ENCODE measurements around the gene TRPC1.
"Not testable (repeated sequence)": the region's sequence is repeated elsewhere in the genome, so short reads cannot be mapped to it uniquely, and the experiment has no call there.

The TRPC1 gene

GRCh38 chr3:142726017-142726416 lies 2.2 kb downstream of the TRPC1 start:
- Mint-ChIP-seq H3K27ac (no peak overlapping the region), H3K4me3 (no peak overlapping the region), H3K36me3 (no peaks in the 10 kb centered on the region), H3K9me3 (no peaks in the 10 kb centered on the region), H3K4me1 (no peaks in the 10 kb centered on the region)
- no peak for ATAC-seq
- DNase-seq (ENCODE audit: low spot score in 2 of 2): no peak

GRCh38 chr3:142732066-142732465 lies 8.2 kb downstream of the TRPC1 start:
- ATAC-seq: no peak
- H3K4me1 Mint-ChIP-seq: peaks cover 6% of the 10 kb centered on the region
- no peak overlapping the region for H3K27ac Mint-ChIP-seq
- no peak for DNase-seq (ENCODE audit: low spot score in 2 of 2)
- H3K36me3 Mint-ChIP-seq: no peaks in the 10 kb centered on the region
- no peak overlapping the region for H3K4me3 Mint-ChIP-seq
- H3K9me3 Mint-ChIP-seq: no peaks in the 10 kb centered on the region

GRCh38 chr3:142734834-142735233 lies 11.0 kb downstream of the TRPC1 start:
- H3K36me3 Mint-ChIP-seq: no peaks in the 10 kb centered on the region
- no peak overlapping the region for H3K27ac Mint-ChIP-seq
- no peak for DNase-seq (ENCODE audit: low spot score in 2 of 2)
- no peak for ATAC-seq
- H3K9me3 Mint-ChIP-seq: no peaks in the 10 kb centered on the region
- peaks cover 6% of the 10 kb centered on the region for H3K4me1 Mint-ChIP-seq
- H3K4me3 Mint-ChIP-seq: no peak overlapping the region

- Mint-ChIP-seq H3K4me1 (peaks cover 6% of the 10 kb centered on the region), H3K36me3 (no peaks in the 10 kb centered on the region), H3K4me3 (no peak overlapping the region), H3K9me3 (no peaks in the 10 kb centered on the region), H3K27ac (no peak overlapping the region)
- DNase-seq (ENCODE audit: low spot score in 2 of 2) (no peak), ATAC-seq (no peak)
These were observed 11.6 kb downstream of the TRPC1 start for GRCh38 chr3:142735462-142735861.

- ATAC-seq (no peak), DNase-seq (ENCODE audit: low spot score in 2 of 2) (no peak)
- H3K27ac Mint-ChIP-seq: no peak overlapping the region
- no peak overlapping the region for H3K4me3 Mint-ChIP-seq
- H3K36me3 Mint-ChIP-seq: no peaks in the 10 kb centered on the region
- no peaks in the 10 kb centered on the region for H3K4me1 Mint-ChIP-seq
- no peaks in the 10 kb centered on the region for H3K9me3 Mint-ChIP-seq
These were observed 14.6 kb downstream of the TRPC1 start for GRCh38 chr3:142738396-142738795.

- no peak overlapping the region for H3K4me3 Mint-ChIP-seq
- H3K36me3 Mint-ChIP-seq: no peaks in the 10 kb centered on the region
- H3K9me3 Mint-ChIP-seq: no peaks in the 10 kb centered on the region
- DNase-seq (ENCODE audit: low spot score in 2 of 2): no peak
- ATAC-seq: no peak
- H3K27ac Mint-ChIP-seq: no peak overlapping the region
- H3K4me1 Mint-ChIP-seq: no peaks in the 10 kb centered on the region
These were observed 22.8 kb downstream of the TRPC1 start for GRCh38 chr3:142746646-142747045.

- H3K36me3 Mint-ChIP-seq; ATAC-seq; H3K27ac Mint-ChIP-seq; H3K4me3 Mint-ChIP-seq; H3K4me1 Mint-ChIP-seq; DNase-seq (ENCODE audit: low spot score in 2 of 2); H3K9me3 Mint-ChIP-seq: not testable (repeated sequence)
These were observed 26.7 kb downstream of the TRPC1 start for GRCh38 chr3:142750531-142750930.

- ATAC-seq; DNase-seq (ENCODE audit: low spot score in 2 of 2); H3K27ac Mint-ChIP-seq; H3K36me3 Mint-ChIP-seq; H3K9me3 Mint-ChIP-seq; H3K4me1 Mint-ChIP-seq; H3K4me3 Mint-ChIP-seq: not testable (repeated sequence)
These were observed 28.8 kb downstream of the TRPC1 start for GRCh38 chr3:142752605-142753004.

GRCh38 chr3:142754494-142754893 lies 30.7 kb downstream of the TRPC1 start:
- Mint-ChIP-seq H3K27ac (no peak overlapping the region), H3K4me1 (no peaks in the 10 kb centered on the region), H3K9me3 (no peaks in the 10 kb centered on the region), H3K4me3 (no peak overlapping the region), H3K36me3 (no peaks in the 10 kb centered on the region)
- no peak for ATAC-seq
- no peak for DNase-seq (ENCODE audit: low spot score in 2 of 2)

GRCh38 chr3:142768338-142768737 lies 44.5 kb downstream of the TRPC1 start:
- no peak for ATAC-seq
- Mint-ChIP-seq H3K36me3 (peaks cover 5% of the 10 kb centered on the region), H3K27ac (no peak overlapping the region), H3K4me3 (no peak overlapping the region), H3K9me3 (peaks cover 15% of the 10 kb centered on the region), H3K4me1 (no peaks in the 10 kb centered on the region)
- DNase-seq (ENCODE audit: low spot score in 2 of 2): no peak

GRCh38 chr3:142777927-142778326 lies 54.1 kb downstream of the TRPC1 start:
- no peak for ATAC-seq
- Mint-ChIP-seq H3K36me3 (no peaks in the 10 kb centered on the region), H3K9me3 (peaks cover 3% of the 10 kb centered on the region), H3K4me1 (no peaks in the 10 kb centered on the region), H3K27ac (no peak overlapping the region), H3K4me3 (no peak overlapping the region)
- DNase-seq (ENCODE audit: low spot score in 2 of 2): no peak

GRCh38 chr3:142778541-142778940 lies 54.7 kb downstream of the TRPC1 start:
- Mint-ChIP-seq H3K4me3 (no peak overlapping the region), H3K36me3 (no peaks in the 10 kb centered on the region), H3K9me3 (peaks cover 3% of the 10 kb centered on the region), H3K27ac (no peak overlapping the region), H3K4me1 (no peaks in the 10 kb centered on the region)
- no peak for ATAC-seq
- DNase-seq (ENCODE audit: low spot score in 2 of 2): no peak

- Mint-ChIP-seq H3K4me3 (no peak overlapping the region), H3K27ac (no peak overlapping the region), H3K9me3 (peaks cover 3% of the 10 kb centered on the region), H3K36me3 (no peaks in the 10 kb centered on the region), H3K4me1 (no peaks in the 10 kb centered on the region)
- DNase-seq (ENCODE audit: low spot score in 2 of 2): no peak
- no peak for ATAC-seq
These were observed 55.8 kb downstream of the TRPC1 start for GRCh38 chr3:142779591-142779990.

- Mint-ChIP-seq H3K4me1 (no peaks in the 10 kb centered on the region), H3K27ac (no peak overlapping the region), H3K9me3 (peaks cover 3% of the 10 kb centered on the region), H3K4me3 (no peak overlapping the region), H3K36me3 (no peaks in the 10 kb centered on the region)
- ATAC-seq (no peak), DNase-seq (ENCODE audit: low spot score in 2 of 2) (no peak)
These were observed 58.8 kb downstream of the TRPC1 start for GRCh38 chr3:142782616-142783015.

GRCh38 chr3:142784228-142784627 lies 60.4 kb downstream of the TRPC1 start:
- ATAC-seq: no peak
- peaks cover 3% of the 10 kb centered on the region for H3K9me3 Mint-ChIP-seq
- no peak overlapping the region for H3K27ac Mint-ChIP-seq

GRCh38 chr3:142785996-142786395 lies 62.2 kb downstream of the TRPC1 start:
- DNase-seq (ENCODE audit: low spot score in 2 of 2) (no peak), ATAC-seq (no peak)
- Mint-ChIP-seq H3K4me3 (no peak overlapping the region), H3K36me3 (no peaks in the 10 kb centered on the region), H3K27ac (no peak overlapping the region), H3K9me3 (peaks cover 3% of the 10 kb centered on the region), H3K4me1 (no peaks in the 10 kb centered on the region)

More at GRCh38 chr3:142784228-142784627, 60.4 kb downstream of the TRPC1 start:
- no peak for DNase-seq (ENCODE audit: low spot score in 2 of 2)
- Mint-ChIP-seq H3K4me3 (no peak overlapping the region), H3K4me1 (no peaks in the 10 kb centered on the region), H3K36me3 (no peaks in the 10 kb centered on the region)

GRCh38 chr3:142787719-142788118 lies 63.9 kb downstream of the TRPC1 start:
- H3K4me1 Mint-ChIP-seq: no peaks in the 10 kb centered on the region
- ATAC-seq (no peak), DNase-seq (ENCODE audit: low spot score in 2 of 2) (no peak)
- H3K36me3 Mint-ChIP-seq: no peaks in the 10 kb centered on the region
- no peak overlapping the region for H3K4me3 Mint-ChIP-seq
- peaks cover under 1% of the 10 kb centered on the region for H3K9me3 Mint-ChIP-seq
- H3K27ac Mint-ChIP-seq: no peak overlapping the region
